GM23338 (cell line): ENCODE data around the gene COX6B1. TPM values are rescaled to one million over a fixed set of nuclear protein-coding genes. Genes with fewer than 3 reads are reported as not detected.
A peak's percentile ranks its signal among the peaks of the same experiment; 100 is the strongest.

Source experiments
- ATAC-seq: fragments of 200-7000 bp; cut with Tn5 transposase; 3 replicates; pipeline ENCODE4 v1.9.1; 2020
- DNase-seq: peaks from one replicate; pipeline ENCODE4 v3.0.0-alpha.2; 2015; ENCODE audit warnings: low spot score
- H2AFZ ChIP-seq: fragments of 200-600 bp; sonication (generic); 2 replicates; pipeline ENCODE4 v1.8.0; 2016; ENCODE audit warnings: antibody characterized with exemption, mild to moderate bottlenecking, moderate library complexity
- H3F3A ChIP-seq: fragments of 200-600 bp; sonication (generic); replicated peaks from 2 replicates; pipeline ENCODE4 v1.8.0; 2017; ENCODE audit warnings: antibody characterized with exemption, mixed run types, low read depth
- H3K27ac ChIP-seq: fragments of 200-600 bp; sonication (generic); 2 replicates; pipeline ENCODE4 v1.6.1; 2016; ENCODE audit warnings: low read depth
- H3K27me3 ChIP-seq: fragments of 200-600 bp; sonication (generic); 2 replicates; pipeline ENCODE4 v1.8.0; 2016; ENCODE audit warnings: mild to moderate bottlenecking, mixed run types, moderate library complexity; ENCODE audit not compliant: insufficient read depth
- H3K36me3 ChIP-seq: fragments of 200-600 bp; sonication (generic); 2 replicates; pipeline ENCODE4 v1.8.0; 2016; ENCODE audit warnings: mild to moderate bottlenecking; ENCODE audit not compliant: insufficient read depth
- H3K4me1 ChIP-seq: fragments of 200-600 bp; sonication (generic); 2 replicates; pipeline ENCODE4 v1.8.0; 2016; ENCODE audit warnings: mild to moderate bottlenecking, moderate library complexity; ENCODE audit not compliant: insufficient read depth
- H3K4me2 ChIP-seq: fragments of 200-600 bp; sonication (generic); 2 replicates; pipeline ENCODE4 v1.7.1; 2017; ENCODE audit warnings: mixed run types
- H3K4me3 ChIP-seq: fragments of 200-600 bp; sonication (generic); 2 replicates; pipeline ENCODE4 v1.6.1; 2016; ENCODE audit warnings: mixed run types
- H3K79me2 ChIP-seq: fragments of 200-600 bp; sonication (generic); replicated peaks from 2 replicates; pipeline ENCODE4 v1.8.0; 2017; ENCODE audit warnings: mild to moderate bottlenecking; ENCODE audit not compliant: insufficient read depth
- H3K9me2 ChIP-seq: fragments of 200-600 bp; sonication (generic); 2 replicates; pipeline ENCODE4 v1.8.0; 2017; ENCODE audit not compliant: insufficient read depth
- H4K20me1 ChIP-seq: fragments of 200-600 bp; sonication (generic); replicated peaks from 2 replicates; pipeline ENCODE4 v1.8.0; 2017; ENCODE audit warnings: mild to moderate bottlenecking; ENCODE audit not compliant: insufficient read depth
- H3K27ac Mint-ChIP-seq: 2 replicates; pipeline ENCODE4 v1.8.0; 2020; ENCODE audit warnings: inconsistent platforms, mild to moderate bottlenecking, moderate library complexity, mixed read lengths
- H3K27me3 Mint-ChIP-seq: 3 replicates; pipeline ENCODE4 v1.8.0; 2022; ENCODE audit warnings: low read depth, mild to moderate bottlenecking, moderate library complexity, mixed read lengths, inconsistent platforms; ENCODE audit not compliant: insufficient read depth, poor library complexity
- H3K36me3 Mint-ChIP-seq: 3 replicates; pipeline ENCODE4 v1.8.0; 2021; ENCODE audit warnings: low read depth, mild to moderate bottlenecking, inconsistent platforms, moderate library complexity, mixed read lengths
- H3K4me1 Mint-ChIP-seq: 3 replicates; pipeline ENCODE4 v1.8.0; 2020; ENCODE audit warnings: mild to moderate bottlenecking, inconsistent platforms, mixed read lengths
- H3K4me3 Mint-ChIP-seq: 3 replicates; pipeline ENCODE4 v1.8.0; 2021; ENCODE audit warnings: moderate library complexity, mild to moderate bottlenecking, inconsistent platforms, mixed read lengths
- H3K9me3 Mint-ChIP-seq: 3 replicates; pipeline ENCODE4 v1.8.0; 2020; ENCODE audit warnings: moderate library complexity, mild to moderate bottlenecking, inconsistent platforms, mixed read lengths
- CREB1 ChIP-seq: fragments of 250-450 bp; sonication (Bioruptor Pico); IDR thresholded peaks from 2 replicates; pipeline ENCODE4 v1.5.0; 2020; ENCODE audit warnings: low read depth, mild to moderate bottlenecking, moderate library complexity
- EZH2 ChIP-seq: fragments of 200-600 bp; sonication (generic); IDR thresholded peaks from one replicate; pipeline ENCODE4 v1.8.0; 2017; ENCODE audit warnings: antibody characterized with exemption, mild to moderate bottlenecking, low read depth; ENCODE audit not compliant: unreplicated experiment
- EZH2phosphoT487 ChIP-seq: fragments of 200-600 bp; sonication (generic); IDR thresholded peaks from one replicate; pipeline ENCODE4 v1.8.1; 2018; ENCODE audit warnings: antibody characterized with exemption; ENCODE audit not compliant: unreplicated experiment
- JUNB ChIP-seq: IDR thresholded peaks from one replicate; pipeline ENCODE4 v1.6.1; 2016; ENCODE audit warnings: antibody characterized with exemption; ENCODE audit not compliant: unreplicated experiment
- NANOG ChIP-seq: IDR thresholded peaks from 2 replicates; pipeline ENCODE4 v1.6.1; 2016; ENCODE audit warnings: antibody characterized with exemption, borderline replicate concordance
- POLR2AphosphoS5 ChIP-seq: IDR thresholded peaks from 2 replicates; pipeline ENCODE4 v1.6.1; 2016; ENCODE audit warnings: antibody characterized with exemption, low read depth
- STAT1 ChIP-seq: IDR thresholded peaks from one replicate; pipeline ENCODE4 v1.6.1; 2016; ENCODE audit warnings: antibody characterized with exemption; ENCODE audit not compliant: unreplicated experiment
- ZNF114 ChIP-seq: fragments of 250-450 bp; sonication (Bioruptor Pico); IDR thresholded peaks from 2 replicates; pipeline ENCODE4 v1.5.0; 2020; ENCODE audit warnings: mild to moderate bottlenecking, moderate library complexity
- ZNF331 ChIP-seq: fragments of 250-450 bp; sonication (Bioruptor Pico); IDR thresholded peaks from 2 replicates; pipeline ENCODE4 v1.5.0; 2020; ENCODE audit warnings: low read depth, mild to moderate bottlenecking, moderate library complexity
- polyA plus RNA-seq: library from polyadenylated mRNA; unstranded; fragments of >200 nt; fragmentation: Nextera tagmentation; extraction: Ambion mirVana; gene quantifications from 2 replicates; pipeline ENCODE4 v1.2.1, GENCODE V29; 2016
- total RNA-seq: library from RNA; depleted of rRNA; stranded (reverse); fragments of >200 nt; shearing (Covaris generic); gene quantifications from 2 replicates; pipeline ENCODE4 v1.2.3, GENCODE V29; 2014
- TF ChIP-seq, protein P1 (sequence below): IDR thresholded peaks from 2 replicates; pipeline ENCODE4 v1.6.1; 2016; ENCODE audit warnings: antibody characterized with exemption
- TF ChIP-seq, protein P2 (sequence below), 2 experiments: fragments of 200-600 bp in 1 of 2; sonication (generic) in 1 of 2; conservative IDR thresholded peaks; 2 replicates each; pipeline versions ENCODE4 v1.5.1 to v1.6.1; 2016 to 2017; ENCODE audit warnings: antibody characterized with exemption in 2 of 2, low read depth in 2 of 2, mild to moderate bottlenecking in 2 of 2, moderate library complexity in 1 of 2
- TF ChIP-seq, protein P3 (sequence below): fragments of 250-450 bp; sonication (Bioruptor Pico); IDR thresholded peaks from 2 replicates; pipeline ENCODE4 v1.5.0; 2020; ENCODE audit warnings: mild to moderate bottlenecking, moderate library complexity
- TF ChIP-seq, protein P4 (sequence below): IDR thresholded peaks from one replicate; pipeline ENCODE4 v1.6.1; 2018; ENCODE audit warnings: antibody characterized with exemption; ENCODE audit not compliant: unreplicated experiment

The COX6B1 gene
- total and polyA plus RNA-seq, 2 experiments from 2014 or later: 564 to 1,532 TPM

DNA sequence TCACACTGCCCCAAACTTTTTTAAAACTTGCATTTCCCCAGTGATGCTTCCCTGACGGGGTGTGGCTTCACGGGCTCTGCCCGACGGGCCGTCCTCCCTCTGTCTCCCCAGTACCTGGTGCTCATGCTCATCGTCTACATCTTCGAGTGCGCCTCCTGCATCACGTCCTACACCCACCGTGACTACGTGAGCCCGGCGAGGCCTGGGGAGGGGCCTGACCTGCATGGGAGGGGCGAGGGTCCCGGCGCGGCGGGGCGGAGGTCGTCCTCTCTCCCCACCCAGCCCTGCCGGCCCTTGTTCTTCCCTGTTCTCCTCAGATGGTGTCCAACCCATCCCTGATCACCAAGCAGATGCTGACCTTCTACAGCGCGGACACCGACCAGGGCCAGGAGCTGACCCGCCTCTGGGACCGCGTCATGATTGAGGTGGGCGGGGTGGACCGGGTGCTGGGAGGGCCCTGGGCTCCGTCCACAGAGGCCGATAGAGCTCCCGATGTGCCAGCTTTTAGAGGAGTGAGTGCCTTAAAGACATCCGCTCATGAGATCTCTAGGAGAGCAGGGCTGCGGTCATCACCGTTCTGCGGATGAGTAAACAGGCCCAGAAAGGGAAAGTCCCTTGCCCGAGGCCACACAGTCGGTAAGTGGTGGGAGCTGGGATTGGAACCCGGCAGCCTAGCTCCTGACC is 25.1 kb downstream of the COX6B1 start:
- no peak overlapping the region for H3K27ac Mint-ChIP-seq
- TF ChIP-seq STAT1: no peak
- TF ChIP-seq NANOG: no peak
- TF ChIP-seq, protein P1, sequence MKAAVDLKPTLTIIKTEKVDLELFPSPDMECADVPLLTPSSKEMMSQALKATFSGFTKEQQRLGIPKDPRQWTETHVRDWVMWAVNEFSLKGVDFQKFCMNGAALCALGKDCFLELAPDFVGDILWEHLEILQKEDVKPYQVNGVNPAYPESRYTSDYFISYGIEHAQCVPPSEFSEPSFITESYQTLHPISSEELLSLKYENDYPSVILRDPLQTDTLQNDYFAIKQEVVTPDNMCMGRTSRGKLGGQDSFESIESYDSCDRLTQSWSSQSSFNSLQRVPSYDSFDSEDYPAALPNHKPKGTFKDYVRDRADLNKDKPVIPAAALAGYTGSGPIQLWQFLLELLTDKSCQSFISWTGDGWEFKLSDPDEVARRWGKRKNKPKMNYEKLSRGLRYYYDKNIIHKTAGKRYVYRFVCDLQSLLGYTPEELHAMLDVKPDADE: no peak
- TF ChIP-seq, protein P2, sequence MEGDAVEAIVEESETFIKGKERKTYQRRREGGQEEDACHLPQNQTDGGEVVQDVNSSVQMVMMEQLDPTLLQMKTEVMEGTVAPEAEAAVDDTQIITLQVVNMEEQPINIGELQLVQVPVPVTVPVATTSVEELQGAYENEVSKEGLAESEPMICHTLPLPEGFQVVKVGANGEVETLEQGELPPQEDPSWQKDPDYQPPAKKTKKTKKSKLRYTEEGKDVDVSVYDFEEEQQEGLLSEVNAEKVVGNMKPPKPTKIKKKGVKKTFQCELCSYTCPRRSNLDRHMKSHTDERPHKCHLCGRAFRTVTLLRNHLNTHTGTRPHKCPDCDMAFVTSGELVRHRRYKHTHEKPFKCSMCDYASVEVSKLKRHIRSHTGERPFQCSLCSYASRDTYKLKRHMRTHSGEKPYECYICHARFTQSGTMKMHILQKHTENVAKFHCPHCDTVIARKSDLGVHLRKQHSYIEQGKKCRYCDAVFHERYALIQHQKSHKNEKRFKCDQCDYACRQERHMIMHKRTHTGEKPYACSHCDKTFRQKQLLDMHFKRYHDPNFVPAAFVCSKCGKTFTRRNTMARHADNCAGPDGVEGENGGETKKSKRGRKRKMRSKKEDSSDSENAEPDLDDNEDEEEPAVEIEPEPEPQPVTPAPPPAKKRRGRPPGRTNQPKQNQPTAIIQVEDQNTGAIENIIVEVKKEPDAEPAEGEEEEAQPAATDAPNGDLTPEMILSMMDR (conservative IDR thresholded peaks at IDR 0.05; ENCODE audit: low read depth in 2 of 2): 0 out of 4 replicates have a peak, but pooled peaks of 1 of the 2 experiments have one; percentile 1
- TF ChIP-seq, protein P3, sequence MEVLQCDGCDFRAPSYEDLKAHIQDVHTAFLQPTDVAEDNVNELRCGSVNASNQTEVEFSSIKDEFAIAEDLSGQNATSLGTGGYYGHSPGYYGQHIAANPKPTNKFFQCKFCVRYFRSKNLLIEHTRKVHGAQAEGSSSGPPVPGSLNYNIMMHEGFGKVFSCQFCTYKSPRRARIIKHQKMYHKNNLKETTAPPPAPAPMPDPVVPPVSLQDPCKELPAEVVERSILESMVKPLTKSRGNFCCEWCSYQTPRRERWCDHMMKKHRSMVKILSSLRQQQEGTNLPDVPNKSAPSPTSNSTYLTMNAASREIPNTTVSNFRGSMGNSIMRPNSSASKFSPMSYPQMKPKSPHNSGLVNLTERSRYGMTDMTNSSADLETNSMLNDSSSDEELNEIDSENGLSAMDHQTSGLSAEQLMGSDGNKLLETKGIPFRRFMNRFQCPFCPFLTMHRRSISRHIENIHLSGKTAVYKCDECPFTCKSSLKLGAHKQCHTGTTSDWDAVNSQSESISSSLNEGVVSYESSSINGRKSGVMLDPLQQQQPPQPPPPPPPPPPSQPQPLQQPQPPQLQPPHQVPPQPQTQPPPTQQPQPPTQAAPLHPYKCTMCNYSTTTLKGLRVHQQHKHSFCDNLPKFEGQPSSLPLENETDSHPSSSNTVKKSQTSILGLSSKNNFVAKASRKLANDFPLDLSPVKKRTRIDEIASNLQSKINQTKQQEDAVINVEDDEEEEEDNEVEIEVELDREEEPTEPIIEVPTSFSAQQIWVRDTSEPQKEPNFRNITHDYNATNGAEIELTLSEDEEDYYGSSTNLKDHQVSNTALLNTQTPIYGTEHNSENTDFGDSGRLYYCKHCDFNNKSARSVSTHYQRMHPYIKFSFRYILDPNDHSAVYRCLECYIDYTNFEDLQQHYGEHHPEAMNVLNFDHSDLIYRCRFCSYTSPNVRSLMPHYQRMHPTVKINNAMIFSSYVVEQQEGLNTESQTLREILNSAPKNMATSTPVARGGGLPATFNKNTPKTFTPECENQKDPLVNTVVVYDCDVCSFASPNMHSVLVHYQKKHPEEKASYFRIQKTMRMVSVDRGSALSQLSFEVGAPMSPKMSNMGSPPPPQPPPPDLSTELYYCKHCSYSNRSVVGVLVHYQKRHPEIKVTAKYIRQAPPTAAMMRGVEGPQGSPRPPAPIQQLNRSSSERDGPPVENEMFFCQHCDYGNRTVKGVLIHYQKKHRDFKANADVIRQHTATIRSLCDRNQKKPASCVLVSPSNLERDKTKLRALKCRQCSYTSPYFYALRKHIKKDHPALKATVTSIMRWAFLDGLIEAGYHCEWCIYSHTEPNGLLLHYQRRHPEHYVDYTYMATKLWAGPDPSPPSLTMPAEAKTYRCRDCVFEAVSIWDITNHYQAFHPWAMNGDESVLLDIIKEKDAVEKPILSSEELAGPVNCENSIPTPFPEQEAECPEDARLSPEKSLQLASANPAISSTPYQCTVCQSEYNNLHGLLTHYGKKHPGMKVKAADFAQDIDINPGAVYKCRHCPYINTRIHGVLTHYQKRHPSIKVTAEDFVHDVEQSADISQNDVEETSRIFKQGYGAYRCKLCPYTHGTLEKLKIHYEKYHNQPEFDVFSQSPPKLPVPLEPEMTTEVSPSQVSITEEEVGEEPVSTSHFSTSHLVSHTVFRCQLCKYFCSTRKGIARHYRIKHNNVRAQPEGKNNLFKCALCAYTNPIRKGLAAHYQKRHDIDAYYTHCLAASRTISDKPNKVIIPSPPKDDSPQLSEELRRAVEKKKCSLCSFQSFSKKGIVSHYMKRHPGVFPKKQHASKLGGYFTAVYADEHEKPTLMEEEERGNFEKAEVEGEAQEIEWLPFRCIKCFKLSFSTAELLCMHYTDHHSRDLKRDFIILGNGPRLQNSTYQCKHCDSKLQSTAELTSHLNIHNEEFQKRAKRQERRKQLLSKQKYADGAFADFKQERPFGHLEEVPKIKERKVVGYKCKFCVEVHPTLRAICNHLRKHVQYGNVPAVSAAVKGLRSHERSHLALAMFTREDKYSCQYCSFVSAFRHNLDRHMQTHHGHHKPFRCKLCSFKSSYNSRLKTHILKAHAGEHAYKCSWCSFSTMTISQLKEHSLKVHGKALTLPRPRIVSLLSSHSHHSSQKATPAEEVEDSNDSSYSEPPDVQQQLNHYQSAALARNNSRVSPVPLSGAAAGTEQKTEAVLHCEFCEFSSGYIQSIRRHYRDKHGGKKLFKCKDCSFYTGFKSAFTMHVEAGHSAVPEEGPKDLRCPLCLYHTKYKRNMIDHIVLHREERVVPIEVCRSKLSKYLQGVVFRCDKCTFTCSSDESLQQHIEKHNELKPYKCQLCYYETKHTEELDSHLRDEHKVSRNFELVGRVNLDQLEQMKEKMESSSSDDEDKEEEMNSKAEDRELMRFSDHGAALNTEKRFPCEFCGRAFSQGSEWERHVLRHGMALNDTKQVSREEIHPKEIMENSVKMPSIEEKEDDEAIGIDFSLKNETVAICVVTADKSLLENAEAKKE (CRISPR knock-in tag): 0 out of 2 replicates have a peak, but pooled peaks have one; percentile 53
- no peak for TF ChIP-seq ZNF331 (CRISPR knock-in tag)
- TF ChIP-seq, protein P4, sequence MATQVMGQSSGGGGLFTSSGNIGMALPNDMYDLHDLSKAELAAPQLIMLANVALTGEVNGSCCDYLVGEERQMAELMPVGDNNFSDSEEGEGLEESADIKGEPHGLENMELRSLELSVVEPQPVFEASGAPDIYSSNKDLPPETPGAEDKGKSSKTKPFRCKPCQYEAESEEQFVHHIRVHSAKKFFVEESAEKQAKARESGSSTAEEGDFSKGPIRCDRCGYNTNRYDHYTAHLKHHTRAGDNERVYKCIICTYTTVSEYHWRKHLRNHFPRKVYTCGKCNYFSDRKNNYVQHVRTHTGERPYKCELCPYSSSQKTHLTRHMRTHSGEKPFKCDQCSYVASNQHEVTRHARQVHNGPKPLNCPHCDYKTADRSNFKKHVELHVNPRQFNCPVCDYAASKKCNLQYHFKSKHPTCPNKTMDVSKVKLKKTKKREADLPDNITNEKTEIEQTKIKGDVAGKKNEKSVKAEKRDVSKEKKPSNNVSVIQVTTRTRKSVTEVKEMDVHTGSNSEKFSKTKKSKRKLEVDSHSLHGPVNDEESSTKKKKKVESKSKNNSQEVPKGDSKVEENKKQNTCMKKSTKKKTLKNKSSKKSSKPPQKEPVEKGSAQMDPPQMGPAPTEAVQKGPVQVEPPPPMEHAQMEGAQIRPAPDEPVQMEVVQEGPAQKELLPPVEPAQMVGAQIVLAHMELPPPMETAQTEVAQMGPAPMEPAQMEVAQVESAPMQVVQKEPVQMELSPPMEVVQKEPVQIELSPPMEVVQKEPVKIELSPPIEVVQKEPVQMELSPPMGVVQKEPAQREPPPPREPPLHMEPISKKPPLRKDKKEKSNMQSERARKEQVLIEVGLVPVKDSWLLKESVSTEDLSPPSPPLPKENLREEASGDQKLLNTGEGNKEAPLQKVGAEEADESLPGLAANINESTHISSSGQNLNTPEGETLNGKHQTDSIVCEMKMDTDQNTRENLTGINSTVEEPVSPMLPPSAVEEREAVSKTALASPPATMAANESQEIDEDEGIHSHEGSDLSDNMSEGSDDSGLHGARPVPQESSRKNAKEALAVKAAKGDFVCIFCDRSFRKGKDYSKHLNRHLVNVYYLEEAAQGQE: no peak
- TF ChIP-seq EZH2: no peak
- TF ChIP-seq EZH2phosphoT487: no peak
- TF ChIP-seq POLR2AphosphoS5: peak; percentile 78
- no peak for TF ChIP-seq ZNF114
- no peak for TF ChIP-seq JUNB
- TF ChIP-seq CREB1: peak; percentile 67
- no peaks in the 10 kb centered on the region; the same call in 2 of the 3 replicates for H3K9me3 Mint-ChIP-seq
- peaks cover 6% of the 10 kb centered on the region; the same call in 2 of the 3 replicates for H3K4me1 Mint-ChIP-seq
- no peaks in the 10 kb centered on the region; the same call in 2 of the 3 replicates for H3K36me3 Mint-ChIP-seq
- Histone ChIP-seq H3K9me2 (no peaks in the 10 kb centered on the region), H4K20me1 (no peaks in the 10 kb centered on the region), H3K27ac (no peak overlapping the region), H3K79me2 (no peaks in the 10 kb centered on the region), H3K4me2 (peak overlapping the region; percentile 72), H3K27me3 (no peaks in the 10 kb centered on the region), H3K4me1 (no peaks in the 10 kb centered on the region; the same call in 1 of the 2 replicates), H3F3A (0 out of 2 replicates have a peak, but pooled peaks cover 3% of the 10 kb centered on the region), H2AFZ (peak overlapping the region; percentile 92), H3K36me3 (no peaks in the 10 kb centered on the region), H3K4me3 (peak overlapping the region; percentile 59)
- DNase-seq (peak; percentile 84), ATAC-seq (peak; percentile 96)
- H3K4me3 Mint-ChIP-seq: peak overlapping the region; percentile 79
- H3K27me3 Mint-ChIP-seq: peaks cover 16% of the 10 kb centered on the region
